Endothelial cell of umbilical vein (primary cell): ENCODE results near the gene MICALL1.

Experiments
- CTCF ChIP-seq, 2 donors: IDR thresholded peaks; 1 replicate in 1 of 2; 2 replicates in 1 of 2; pipeline ENCODE4 v1.5.1; 2011; ENCODE audit warnings: low read length in 2 of 2, mild to moderate bottlenecking in 2 of 2, moderate library complexity in 2 of 2, control low read depth in 1 of 2, inconsistent platforms in 1 of 2, low read depth in 1 of 2; ENCODE audit not compliant: insufficient read depth in 1 of 2; ENCODE audit errors: extremely low read depth in 1 of 2
- EZH2 ChIP-seq: IDR thresholded peaks from 2 replicates; pipeline ENCODE4 v1.6.1; 2012; ENCODE audit warnings: borderline replicate concordance, low read depth, mild to moderate bottlenecking, moderate library complexity, low read length, inconsistent platforms; ENCODE audit not compliant: severe bottlenecking
- FOS ChIP-seq: IDR thresholded peaks from 2 replicates; pipeline ENCODE4 v1.6.1; 2011; ENCODE audit warnings: mild to moderate bottlenecking, low read length, moderate library complexity, borderline replicate concordance; ENCODE audit not compliant: insufficient read depth
- GATA2 ChIP-seq: IDR thresholded peaks from 2 replicates; pipeline ENCODE4 v1.7.0; 2011; ENCODE audit warnings: low read depth, mild to moderate bottlenecking, moderate library complexity, mixed read lengths, low read length; ENCODE audit not compliant: insufficient read length, insufficient read depth
- JUN ChIP-seq: IDR thresholded peaks from 2 replicates; pipeline ENCODE4 v1.6.1; 2011; ENCODE audit warnings: borderline replicate concordance, low read depth; ENCODE audit not compliant: insufficient read length, insufficient read depth
- MAX ChIP-seq: IDR thresholded peaks from 2 replicates; pipeline ENCODE4 v1.6.1; 2011; ENCODE audit not compliant: insufficient read depth, insufficient read length
- MYC ChIP-seq: IDR thresholded peaks from one replicate; pipeline ENCODE4 v1.6.1; 2011; ENCODE audit warnings: mild to moderate bottlenecking, low read depth, low read length
- POLR2A ChIP-seq: IDR thresholded peaks from 2 replicates; pipeline ENCODE4 v1.6.1; 2012; ENCODE audit warnings: low read depth, mild to moderate bottlenecking, control low read depth, low read length
- POLR2AphosphoS5 ChIP-seq: IDR thresholded peaks from 2 replicates; pipeline ENCODE4 v1.6.1; 2012; ENCODE audit warnings: low read depth, mild to moderate bottlenecking, control low read depth, low read length, moderate library complexity; ENCODE audit not compliant: insufficient read depth

- TF ChIP-seq EZH2 (no peak), CTCF (IDR thresholded peaks at IDR 0.05; ENCODE audit: extremely low read depth in 1 of 2, insufficient read depth in 1 of 2, low read depth in 1 of 2, low read length in 2 of 2) (no peak), MAX (no peak), POLR2A (no peak), POLR2AphosphoS5 (no peak), GATA2 (no peak), JUN (no peak), FOS (no peak), MYC (no peak)
Measured at GRCh38 chr22:37951305-37951704, 45.2 kb downstream of the MICALL1 start.
